ENCODE measurements around the gene KCNQ1. TPM values are rescaled to one million over a fixed set of nuclear protein-coding genes. Genes with fewer than 3 reads are reported as not detected.
A peak's percentile ranks its signal among the peaks of the same experiment; 100 is the strongest.

Gene KCNQ1
- total and polyA plus RNA-seq, 2 of the 13 experiments (the other 11 are each of a cell fraction or from before 2014, with no cell fraction given): 0.02 to 0.08 TPM

GRCh38 chr11:2687782-2688191 lies 243.0 kb downstream of the KCNQ1 start (continued):
- TF ChIP-seq HMGXB4 (CRISPR knock-in tag; IDR thresholded peaks at IDR 0.05; ENCODE audit: borderline replicate concordance in 1 of 2, low read depth in 1 of 2) (0 out of 4 replicates have a peak, but pooled peaks of 1 of the 2 experiments have one; percentile 28), HNF4A (CRISPR knock-in tag; IDR thresholded peaks at IDR 0.05) (no peak), ZFP82 (CRISPR knock-in tag; IDR thresholded peaks at IDR 0.05; ENCODE audit: borderline replicate concordance) (no peak), SP2 (CRISPR knock-in tag; IDR thresholded peaks at IDR 0.05) (no peak), ELF1 (CRISPR knock-in tag; IDR thresholded peaks at IDR 0.05) (peak; percentile 36; the same call in 1 of the 2 replicates), ZBTB42 (CRISPR knock-in tag; IDR thresholded peaks at IDR 0.05) (no peak), NFATC3 (CRISPR knock-in tag; IDR thresholded peaks at IDR 0.05) (no peak), ATM (IDR thresholded peaks at IDR 0.05; ENCODE audit: borderline replicate concordance) (no peak), MAX (IDR thresholded peaks at IDR 0.05) (0 out of 2 replicates have a peak, but pooled peaks have one; percentile 22), NFYB (CRISPR knock-in tag; IDR thresholded peaks at IDR 0.05) (no peak), ZNF33A (CRISPR knock-in tag; IDR thresholded peaks at IDR 0.05; ENCODE audit: borderline replicate concordance) (no peak), RBM22 (optimal IDR thresholded peaks at IDR 0.05; ENCODE audit: low read length) (peak; percentile 96), ZNF547 (CRISPR knock-in tag; IDR thresholded peaks at IDR 0.05) (no peak), ZNF605 (CRISPR knock-in tag; IDR thresholded peaks at IDR 0.05) (no peak), ZNF468 (CRISPR knock-in tag; IDR thresholded peaks at IDR 0.05) (no peak), ZNF563 (CRISPR knock-in tag; IDR thresholded peaks at IDR 0.05) (no peak), SOX13 (IDR thresholded peaks at IDR 0.05) (no peak), SOX13 (CRISPR knock-in tag; conservative IDR thresholded peaks at IDR 0.05 in 1 of 2, IDR thresholded peaks at IDR 0.05 in 1 of 2) (peak in 1 of 2 experiments; percentile 27; a peak in 1 of 4 replicates), TCF7 (IDR thresholded peaks at IDR 0.05; ENCODE audit: low read depth) (peak; percentile 49; the same call in 1 of the 2 replicates), IKZF5 (CRISPR knock-in tag; IDR thresholded peaks at IDR 0.05) (no peak), MAZ (IDR thresholded peaks at IDR 0.05; ENCODE audit: borderline replicate concordance, low read depth, low read length) (no peak), MAZ (CRISPR knock-in tag; IDR thresholded peaks at IDR 0.05; ENCODE audit: low read depth) (no peak), ZSCAN25 (CRISPR knock-in tag; IDR thresholded peaks at IDR 0.05) (no peak), MAFG (CRISPR knock-in tag; IDR thresholded peaks at IDR 0.05) (no peak)
- TF ChIP-seq, protein P1, sequence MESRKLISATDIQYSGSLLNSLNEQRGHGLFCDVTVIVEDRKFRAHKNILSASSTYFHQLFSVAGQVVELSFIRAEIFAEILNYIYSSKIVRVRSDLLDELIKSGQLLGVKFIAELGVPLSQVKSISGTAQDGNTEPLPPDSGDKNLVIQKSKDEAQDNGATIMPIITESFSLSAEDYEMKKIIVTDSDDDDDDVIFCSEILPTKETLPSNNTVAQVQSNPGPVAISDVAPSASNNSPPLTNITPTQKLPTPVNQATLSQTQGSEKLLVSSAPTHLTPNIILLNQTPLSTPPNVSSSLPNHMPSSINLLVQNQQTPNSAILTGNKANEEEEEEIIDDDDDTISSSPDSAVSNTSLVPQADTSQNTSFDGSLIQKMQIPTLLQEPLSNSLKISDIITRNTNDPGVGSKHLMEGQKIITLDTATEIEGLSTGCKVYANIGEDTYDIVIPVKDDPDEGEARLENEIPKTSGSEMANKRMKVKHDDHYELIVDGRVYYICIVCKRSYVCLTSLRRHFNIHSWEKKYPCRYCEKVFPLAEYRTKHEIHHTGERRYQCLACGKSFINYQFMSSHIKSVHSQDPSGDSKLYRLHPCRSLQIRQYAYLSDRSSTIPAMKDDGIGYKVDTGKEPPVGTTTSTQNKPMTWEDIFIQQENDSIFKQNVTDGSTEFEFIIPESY (CRISPR knock-in tag; IDR thresholded peaks at IDR 0.05): peak; percentile 98
- TF ChIP-seq, protein P2, sequence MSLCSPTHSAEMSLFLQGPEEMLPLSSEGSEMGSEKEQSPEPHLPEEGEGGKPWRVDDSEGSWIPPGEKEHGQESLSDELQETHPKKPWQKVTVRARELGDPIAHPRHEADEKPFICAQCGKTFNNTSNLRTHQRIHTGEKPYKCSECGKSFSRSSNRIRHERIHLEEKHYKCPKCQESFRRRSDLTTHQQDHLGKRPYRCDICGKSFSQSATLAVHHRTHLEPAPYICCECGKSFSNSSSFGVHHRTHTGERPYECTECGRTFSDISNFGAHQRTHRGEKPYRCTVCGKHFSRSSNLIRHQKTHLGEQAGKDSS (CRISPR knock-in tag; IDR thresholded peaks at IDR 0.05; ENCODE audit: borderline replicate concordance, low read depth): no peak

Data from HepG2 (cell line).